HepG2 (cell line): Measurements from ENCODE around the gene SGSM1. TPM values are rescaled to one million over a fixed set of nuclear protein-coding genes. Genes with fewer than 3 reads are reported as not detected.

Source experiments
- ATAC-seq: fragments of 200-7000 bp; cut with Tn5 transposase; 3 replicates; pipeline ENCODE4 v1.9.1; 2020; ENCODE audit warnings: mild to moderate bottlenecking, moderate library complexity
- Bru-seq: library from RNA; stranded (reverse); fragments of 400-500 nt; gene quantifications from one replicate; lab custom pipeline; 2021; lab: Mats Ljungman, UMichigan
- BruChase-seq, 2 experiments: library from RNA; stranded (reverse); fragments of 400-500 nt; gene quantifications; one replicate each; lab custom pipeline; 2021; lab: Mats Ljungman, UMichigan
- BruUV-seq: library from RNA; stranded (reverse); fragments of 400-500 nt; replicated peaks from 2 replicates; lab custom pipeline; 2021; lab: Mats Ljungman, UMichigan
- CTCF ChIA-PET: fragments of 300-600 bp; formaldehyde crosslinking; extraction: SDS; loops from one replicate; lab custom pipeline; 2021; ENCODE audit warnings: low total read pairs, inconsistent platforms, low intra/inter-chr PET ratio; lab: Yijun Ruan, JAX
- POLR2A ChIA-PET: fragments of 350-600 bp; sonication (Branson Sonifier 250); formaldehyde crosslinking; loops from one replicate; lab custom pipeline; 2020; ENCODE audit warnings: antibody characterized with exemption, inconsistent platforms; lab: Yijun Ruan, JAX
- DNase-seq: peaks from one replicate; pipeline ENCODE4 v3.0.0-alpha.2; 2015; ENCODE audit warnings: low spot score
- FAIRE-seq: peaks from 3 replicates; lab custom pipeline; 2011; peaks lifted over from hg19 to GRCh38; lab: Jason Lieb, UNC
- H2AFZ ChIP-seq: one replicate; pipeline ENCODE4 v1.6.1; 2011; ENCODE audit warnings: low read length, inconsistent platforms
- H3K27ac ChIP-seq: fragments of 300-600 bp; 3 replicates; pipeline ENCODE4 v1.8.0; 2011; ENCODE audit warnings: mixed run types, mild to moderate bottlenecking, mixed read lengths, low read length, inconsistent platforms; ENCODE audit not compliant: insufficient read depth; ENCODE audit errors: extremely low read length
- H3K27me3 ChIP-seq, 2 experiments: fragments of 200-600 bp in 1 of 2; 2 replicates in 1 of 2; 3 replicates in 1 of 2; pipeline versions ENCODE4 v1.6.0 to v1.8.0; 2011; ENCODE audit warnings: low read length in 2 of 2, mild to moderate bottlenecking in 2 of 2, moderate library complexity in 2 of 2, inconsistent platforms in 1 of 2; ENCODE audit not compliant: insufficient read depth in 2 of 2, control insufficient read depth in 1 of 2
- H3K36me3 ChIP-seq, 2 experiments: fragments of 200-600 bp in 1 of 2; replicated peaks in 1 of 2; 2 replicates in 1 of 2; 3 replicates in 1 of 2; pipeline versions ENCODE4 v1.5.1 to v1.8.0; 2011; ENCODE audit warnings: low read length in 2 of 2, inconsistent platforms in 1 of 2; ENCODE audit not compliant: insufficient read depth in 2 of 2, control insufficient read depth in 1 of 2
- H3K4me1 ChIP-seq: 2 replicates; pipeline ENCODE4 v1.5.1; 2012; ENCODE audit warnings: low read length, inconsistent platforms; ENCODE audit not compliant: insufficient read depth
- H3K4me2 ChIP-seq: 2 replicates; pipeline ENCODE4 v1.6.0; 2011; ENCODE audit warnings: low read depth, low read length, inconsistent platforms
- H3K4me3 ChIP-seq, 3 experiments: fragments of 200-600 bp in 1 of 3; sonication (generic), shearing (Covaris generic) in 1 of 3; replicated peaks in 1 of 3; 2 replicates each; pipeline ENCODE4 v1.5.1; 2011 to 2016; ENCODE audit warnings: low read length in 3 of 3, inconsistent platforms in 2 of 3, low read depth in 2 of 3, mild to moderate bottlenecking in 2 of 3, control low read depth in 1 of 3, mixed read lengths in 1 of 3; ENCODE audit not compliant: insufficient read depth in 1 of 3
- H3K79me2 ChIP-seq: one replicate; pipeline ENCODE4 v1.6.1; 2011; ENCODE audit warnings: low read length, inconsistent platforms; ENCODE audit not compliant: insufficient read depth
- H3K9ac ChIP-seq: 2 replicates; pipeline ENCODE4 v1.6.0; 2011; ENCODE audit warnings: mild to moderate bottlenecking, low read depth, low read length, inconsistent platforms; ENCODE audit not compliant: insufficient read depth
- H3K9me3 ChIP-seq: 2 replicates; pipeline ENCODE4 v1.5.1; 2012; ENCODE audit warnings: mild to moderate bottlenecking, low read length
- H4K20me1 ChIP-seq: 2 replicates; pipeline ENCODE4 v1.6.0; 2011; ENCODE audit warnings: inconsistent platforms, mild to moderate bottlenecking, low read length, moderate library complexity; ENCODE audit not compliant: insufficient read depth
- ADNP ChIP-seq: sonication (generic); formaldehyde crosslinking; IDR thresholded peaks from 2 replicates; pipeline ENCODE4 v1.4.0; 2020; ENCODE audit warnings: missing genetic modification reagents
- ELK4 ChIP-seq: sonication (generic); formaldehyde crosslinking; IDR thresholded peaks from 2 replicates; pipeline ENCODE4 v1.9.0; 2021; ENCODE audit warnings: missing genetic modification reagents, borderline replicate concordance
- MAX ChIP-seq: IDR thresholded peaks from 2 replicates; pipeline ENCODE4 v1.6.1; 2012; ENCODE audit warnings: inconsistent platforms
- NAIF1 ChIP-seq: sonication (generic); formaldehyde crosslinking; IDR thresholded peaks from 2 replicates; pipeline ENCODE4 v1.5.0; 2020; ENCODE audit warnings: mild to moderate bottlenecking, missing genetic modification reagents, borderline replicate concordance
- RNF2 ChIP-seq: fragments of 450-650 bp; conservative IDR thresholded peaks from 2 replicates; pipeline ENCODE4 v1.6.1; 2016; ENCODE audit warnings: low read depth
- ZMYM2 ChIP-seq: sonication (generic); formaldehyde crosslinking; IDR thresholded peaks from 2 replicates; pipeline ENCODE4 v1.8.0; 2022; ENCODE audit warnings: mild to moderate bottlenecking, missing genetic modification reagents
- ZNF770 ChIP-seq: sonication (generic); formaldehyde crosslinking; IDR thresholded peaks from 2 replicates; pipeline ENCODE4 v1.5.0; 2020; ENCODE audit warnings: mild to moderate bottlenecking, missing genetic modification reagents
- WGBS: methylation state at CpG from one replicate; pipeline ENCODE4 v1.1.6; 2017; ENCODE audit warnings: low lambda C conversion rate; 5-methylcytosine and 5-hydroxymethylcytosine counted together
- in situ Hi-C: cut with HindIII; loops from 2 replicates; pipeline ENCODE4 v1.10.0; 2017; ENCODE audit warnings: low pct_unique_long_range_greater_than_20kb; ENCODE audit not compliant: extremely low pct_ligation_motif_present
- intact Hi-C: fragments of 100-400 bp; cut with micrococcal nuclease; formaldehyde crosslinking; loops from one replicate; pipeline ENCODE4 v1.10.0; 2022; ENCODE audit not compliant: unreplicated experiment
- long read RNA-seq, 2 experiments: library from RNA in 1 of 2; library from polyadenylated mRNA in 1 of 2; stranded (forward) in 1 of 2; unstranded in 1 of 2; transcript quantifications; one replicate each; pipeline ENCODE4 v2.0.0, GENCODE V29; 2019 to 2022
- polyA minus RNA-seq, 3 experiments: library from RNA; depleted of rRNA, polyadenylated mRNA; stranded (reverse); fragments of >200 nt; gene quantifications; 2 replicates each; pipeline ENCODE4 v1.2.3, GENCODE V29; 2011; ENCODE audit warnings: low replicate concordance in 1 of 3
- polyA plus RNA-seq, 8 experiments: library from polyadenylated mRNA; depleted of rRNA in 3 of 8; stranded (reverse) in 7 of 8; unstranded in 1 of 8; fragments of >200 nt; fragmentation: Illumina TruSeq in 4 of 8; extraction: Trizol in 4 of 8; gene quantifications; 2 replicates each; pipeline versions ENCODE4 v1.2.1 to v1.2.3, GENCODE V29; 2011 to 2016; ENCODE audit warnings: low read depth in 4 of 8, missing spikeins in 1 of 8, mixed read lengths in 1 of 8; ENCODE audit not compliant: insufficient read depth in 1 of 8
- total RNA-seq, 5 experiments: library from RNA; depleted of rRNA; stranded (reverse); fragments of >200 nt; fragmentation: Illumina TruSeq; extraction: Trizol; gene quantifications; 2 replicates each; pipeline ENCODE4 v1.2.3, GENCODE V29; 2016; ENCODE audit warnings: low read depth in 1 of 5

The SGSM1 gene, protein sequence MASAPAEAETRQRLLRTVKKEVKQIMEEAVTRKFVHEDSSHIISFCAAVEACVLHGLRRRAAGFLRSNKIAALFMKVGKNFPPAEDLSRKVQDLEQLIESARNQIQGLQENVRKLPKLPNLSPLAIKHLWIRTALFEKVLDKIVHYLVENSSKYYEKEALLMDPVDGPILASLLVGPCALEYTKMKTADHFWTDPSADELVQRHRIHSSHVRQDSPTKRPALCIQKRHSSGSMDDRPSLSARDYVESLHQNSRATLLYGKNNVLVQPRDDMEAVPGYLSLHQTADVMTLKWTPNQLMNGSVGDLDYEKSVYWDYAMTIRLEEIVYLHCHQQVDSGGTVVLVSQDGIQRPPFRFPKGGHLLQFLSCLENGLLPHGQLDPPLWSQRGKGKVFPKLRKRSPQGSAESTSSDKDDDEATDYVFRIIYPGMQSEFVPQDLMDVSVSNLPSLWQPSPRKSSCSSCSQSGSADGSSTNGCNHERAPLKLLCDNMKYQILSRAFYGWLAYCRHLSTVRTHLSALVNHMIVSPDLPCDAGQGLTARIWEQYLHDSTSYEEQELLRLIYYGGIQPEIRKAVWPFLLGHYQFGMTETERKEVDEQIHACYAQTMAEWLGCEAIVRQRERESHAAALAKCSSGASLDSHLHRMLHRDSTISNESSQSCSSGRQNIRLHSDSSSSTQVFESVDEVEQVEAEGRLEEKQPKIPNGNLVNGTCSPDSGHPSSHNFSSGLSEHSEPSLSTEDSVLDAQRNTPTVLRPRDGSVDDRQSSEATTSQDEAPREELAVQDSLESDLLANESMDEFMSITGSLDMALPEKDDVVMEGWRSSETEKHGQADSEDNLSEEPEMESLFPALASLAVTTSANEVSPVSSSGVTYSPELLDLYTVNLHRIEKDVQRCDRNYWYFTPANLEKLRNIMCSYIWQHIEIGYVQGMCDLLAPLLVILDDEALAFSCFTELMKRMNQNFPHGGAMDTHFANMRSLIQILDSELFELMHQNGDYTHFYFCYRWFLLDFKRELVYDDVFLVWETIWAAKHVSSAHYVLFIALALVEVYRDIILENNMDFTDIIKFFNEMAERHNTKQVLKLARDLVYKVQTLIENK
- not detected in 2 replicates for total RNA-seq (2016; rRNA removed; fragmentation: Illumina TruSeq; extraction: Trizol)
- total RNA-seq (2016; cell fraction: cytosol; rRNA removed; fragmentation: Illumina TruSeq; extraction: Trizol; ENCODE audit: low read depth): not detected in 2 replicates
- not detected in 2 replicates for total RNA-seq (2016; cell fraction: insoluble cytoplasmic fraction; rRNA removed; fragmentation: Illumina TruSeq; extraction: Trizol)
- not detected in 2 replicates for total RNA-seq (2016; cell fraction: membrane; rRNA removed; fragmentation: Illumina TruSeq; extraction: Trizol)
- not detected in 2 replicates for total RNA-seq (2016; cell fraction: nucleus; rRNA removed; fragmentation: Illumina TruSeq; extraction: Trizol)
- 0.07 and 0.09 TPM in 2 replicates for polyA plus RNA-seq (2011; rRNA removed)
- polyA plus RNA-seq (2011; cell fraction: cytosol; rRNA removed): 0.05 and 0.07 TPM in 2 replicates
- polyA plus RNA-seq (2011; cell fraction: nucleus; rRNA removed): 0.06 and 0.16 TPM in 2 replicates
- polyA plus RNA-seq (2012): 0.04 and 0.08 TPM in 2 replicates
- polyA plus RNA-seq (2016; cell fraction: cytosol; fragmentation: Illumina TruSeq; extraction: Trizol; ENCODE audit: low read depth): not detected in 2 replicates
- not detected in 2 replicates for polyA plus RNA-seq (2016; cell fraction: insoluble cytoplasmic fraction; fragmentation: Illumina TruSeq; extraction: Trizol; ENCODE audit: low read depth)
- polyA plus RNA-seq (2016; cell fraction: membrane; fragmentation: Illumina TruSeq; extraction: Trizol; ENCODE audit: low read depth): not detected in 2 replicates
- not detected in 2 replicates for polyA plus RNA-seq (2016; cell fraction: nucleus; fragmentation: Illumina TruSeq; extraction: Trizol; ENCODE audit: insufficient read depth, low read depth)
- 0.16 and 0.21 TPM in 2 replicates for polyA minus RNA-seq (2011; rRNA and poly(A)+ RNA removed; ENCODE audit: low replicate concordance)
- polyA minus RNA-seq (2011; cell fraction: cytosol; rRNA and poly(A)+ RNA removed): not detected in 2 replicates
- 0.25 and 0.26 TPM in 2 replicates for polyA minus RNA-seq (2011; cell fraction: nucleus; rRNA and poly(A)+ RNA removed)
- percentile 7 among the genes with signal in this experiment for Bru-seq, nascent RNA
- BruChase-seq, experiment 1, labeled RNA remaining after a 6-hour chase: percentile 4 among the genes with signal in this experiment
- BruChase-seq, experiment 2, labeled RNA remaining after a 2-hour chase: percentile 2 among the genes with signal in this experiment
- long read RNA-seq, experiment 1: 0 reads
- long read RNA-seq, experiment 2, partial matches to known transcripts: 0 of 1 reads
- long read RNA-seq, experiment 2, other reads (novel, unspliced or antisense): 1 of 1 reads

DNA sequence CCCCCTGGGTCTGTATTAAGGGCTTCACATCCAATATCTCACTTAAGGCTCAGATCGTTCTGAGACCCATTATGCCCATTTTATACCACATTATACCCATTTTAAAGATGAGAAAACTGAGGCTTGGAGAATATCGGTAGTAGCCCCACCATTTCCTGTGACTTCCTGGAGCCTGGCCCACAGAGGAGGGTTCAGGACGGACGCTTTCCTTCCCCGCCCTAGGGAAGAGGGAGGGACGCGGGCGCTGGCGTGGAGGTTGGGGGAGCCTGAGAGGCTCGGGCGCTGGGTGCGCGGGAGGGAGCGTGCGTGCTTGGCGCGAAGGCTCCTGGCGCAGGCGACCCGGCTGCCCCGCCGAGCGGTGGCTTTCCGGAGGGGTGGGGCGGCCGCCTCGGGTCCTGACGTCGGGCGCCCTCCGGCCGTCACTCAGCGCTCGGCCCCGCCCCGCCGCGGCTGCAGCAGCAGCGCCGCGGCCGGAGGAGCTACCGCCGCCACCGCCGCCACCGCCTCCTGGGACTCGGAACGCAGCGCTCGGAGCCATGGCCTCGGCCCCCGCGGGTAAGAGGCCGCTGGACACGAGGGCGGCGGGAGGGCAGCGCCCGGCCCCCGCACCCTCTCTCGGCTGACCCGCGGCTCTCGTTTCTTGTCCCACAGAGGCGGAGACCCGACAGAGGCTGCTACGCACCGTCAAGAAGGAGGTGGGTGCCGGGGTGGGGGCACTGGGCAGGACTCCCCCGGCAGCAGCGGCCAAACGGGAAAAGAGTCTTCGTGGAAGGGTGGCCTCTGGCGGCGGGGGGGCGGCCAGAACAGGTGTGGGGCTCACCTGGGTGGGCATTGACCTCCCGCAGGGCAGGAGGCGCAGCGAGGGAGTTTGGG, at the start of gene SGSM1:
TSS of gene SGSM1 (plus strand) at position 422 of the 873 bp plus-strand sequence. CDS start at position 537, 115 bp downstream.
- Histone ChIP-seq H3K9me3 (no peaks in the 10 kb centered on the region), H3K27me3 (peaks cover 0 to 40% of the 10 kb centered on the region in 2 experiments; a peak in 3 of 5 replicates), H3K4me2 (peak within 1 kb of the TSS; percentile 75), H3K27ac (no peak within 1 kb of the TSS), H3K79me2 (no peaks in the 10 kb centered on the region), H4K20me1 (no peaks in the 10 kb centered on the region), H3K9ac (0 out of 2 replicates have a peak within 1 kb of the TSS, but pooled peaks have one; percentile 8), H3K36me3 (no peaks in the 10 kb centered on the region), H3K4me3 (peak within 1 kb of the TSS; percentile 25 to 65 (median 46); a peak in 5 of 6 replicates), H3K4me1 (peaks cover 13% of the 10 kb centered on the region), H2AFZ (no peak within 1 kb of the TSS)
- in situ Hi-C loops (no loop called here), intact Hi-C loops (no loop called here)
- no TSS peak for BruUV-seq
- ChIA-PET CTCF (no interaction called here), POLR2A (no interaction called here)
- FAIRE-seq (no peak), DNase-seq (peak; percentile 25), ATAC-seq (peak; percentile 84)
- 15% methylated on average over 20 of the region's 80 CpGs for WGBS
- TF ChIP-seq MAX (peak; percentile 72), NAIF1 (no peak), ZMYM2 (CRISPR knock-in tag) (peak; percentile 76; the same call in 1 of the 2 replicates), ELK4 (CRISPR knock-in tag) (no peak), ADNP (peak; percentile 92), RNF2 (0 out of 2 replicates have a peak, but pooled peaks have one; percentile 56), ZNF770 (CRISPR knock-in tag) (no peak)
